ENCODE measurements around the gene STK33. TPM values are rescaled to one million over a fixed set of nuclear protein-coding genes. Genes with fewer than 3 reads are reported as not detected.

The STK33 gene
- total and polyA plus RNA-seq, 2 of the 13 experiments (the other 11 are each of a cell fraction or from before 2014, with no cell fraction given): 2.7 to 12.6 TPM

- TF ChIP-seq CENPBD1 (CRISPR knock-in tag; IDR thresholded peaks at IDR 0.05; ENCODE audit: borderline replicate concordance, low read depth) (no peak), RFXAP (CRISPR knock-in tag; IDR thresholded peaks at IDR 0.05; ENCODE audit: borderline replicate concordance) (peak; percentile 96), ZNF746 (CRISPR knock-in tag; IDR thresholded peaks at IDR 0.05) (no peak), ZFP90 (CRISPR knock-in tag; IDR thresholded peaks at IDR 0.05; ENCODE audit: borderline replicate concordance) (0 out of 2 replicates have a peak, but pooled peaks have one; percentile 26), ZSCAN9 (CRISPR knock-in tag; IDR thresholded peaks at IDR 0.05; ENCODE audit: borderline replicate concordance) (no peak), ZNF619 (CRISPR knock-in tag; IDR thresholded peaks at IDR 0.05) (no peak), ZNF275 (CRISPR knock-in tag; IDR thresholded peaks at IDR 0.05; ENCODE audit: borderline replicate concordance) (no peak), ZNF292 (CRISPR knock-in tag; IDR thresholded peaks at IDR 0.05; ENCODE audit: borderline replicate concordance, low read depth) (no peak), RFX5 (IDR thresholded peaks at IDR 0.05; ENCODE audit: low read depth, low read length) (peak; percentile 85), KLF16 (CRISPR knock-in tag; IDR thresholded peaks at IDR 0.05) (no peak), DBP (CRISPR knock-in tag; IDR thresholded peaks at IDR 0.05; ENCODE audit: not compliant biosample characterization) (no peak), NR2F1 (CRISPR knock-in tag; IDR thresholded peaks at IDR 0.05) (peak in 1 of 2 experiments; percentile 40; a peak in 2 of 4 replicates), EHMT2 (IDR thresholded peaks at IDR 0.05; ENCODE audit: borderline replicate concordance, low read depth, low read length) (no peak), ZNF383 (CRISPR knock-in tag; IDR thresholded peaks at IDR 0.05; ENCODE audit: borderline replicate concordance) (no peak), ATF3 (CRISPR knock-in tag; IDR thresholded peaks at IDR 0.05) (no peak), E2F1 (CRISPR knock-in tag; IDR thresholded peaks at IDR 0.05) (no peak), ZNF781 (CRISPR knock-in tag; IDR thresholded peaks at IDR 0.05; ENCODE audit: borderline replicate concordance, not compliant biosample characterization) (no peak), ZNF547 (CRISPR knock-in tag; IDR thresholded peaks at IDR 0.05) (no peak), REL (CRISPR knock-in tag; conservative IDR thresholded peaks at IDR 0.05) (no peak), FOXK1 (CRISPR knock-in tag; IDR thresholded peaks at IDR 0.05; ENCODE audit: borderline replicate concordance, low read depth) (no peak), SOX6 (IDR thresholded peaks at IDR 0.05) (no peak), SOX6 (CRISPR knock-in tag; IDR thresholded peaks at IDR 0.05) (peak; percentile 31; the same call in 1 of the 2 replicates), SOX13 (IDR thresholded peaks at IDR 0.05) (no peak), SOX13 (CRISPR knock-in tag; conservative IDR thresholded peaks at IDR 0.05 in 1 of 2, IDR thresholded peaks at IDR 0.05 in 1 of 2) (peak in 1 of 2 experiments; percentile 46; a peak in 2 of 4 replicates)
Observed at GRCh38 chr11:8584511-8584910, 9.5 kb downstream of the STK33 start (continued).
